ENCODE measurements around the gene LRP1B.

The LRP1B gene

DNA sequence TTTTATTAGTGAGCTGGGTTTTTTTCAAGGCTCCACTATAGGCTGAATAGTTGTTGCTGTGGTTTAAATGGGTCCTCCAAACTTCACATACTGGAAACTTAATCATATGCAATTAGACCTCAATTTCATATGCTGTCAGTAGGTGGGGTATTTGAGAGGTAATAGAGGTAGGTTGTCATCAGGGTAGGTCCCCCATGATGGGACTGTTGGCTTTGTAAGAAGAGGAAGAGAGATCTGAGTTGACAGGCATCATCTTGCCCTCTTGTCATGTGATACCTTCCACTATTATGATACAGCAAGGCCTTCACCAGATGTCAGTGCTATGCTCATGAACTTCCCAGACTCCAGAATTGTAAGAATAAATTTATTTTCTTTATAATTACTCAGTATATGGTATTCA lies 819.4 kb downstream of the LRP1B start:
- DNase-seq (ENCODE audit: low read depth): no peak
- TF ChIP-seq, protein P1, sequence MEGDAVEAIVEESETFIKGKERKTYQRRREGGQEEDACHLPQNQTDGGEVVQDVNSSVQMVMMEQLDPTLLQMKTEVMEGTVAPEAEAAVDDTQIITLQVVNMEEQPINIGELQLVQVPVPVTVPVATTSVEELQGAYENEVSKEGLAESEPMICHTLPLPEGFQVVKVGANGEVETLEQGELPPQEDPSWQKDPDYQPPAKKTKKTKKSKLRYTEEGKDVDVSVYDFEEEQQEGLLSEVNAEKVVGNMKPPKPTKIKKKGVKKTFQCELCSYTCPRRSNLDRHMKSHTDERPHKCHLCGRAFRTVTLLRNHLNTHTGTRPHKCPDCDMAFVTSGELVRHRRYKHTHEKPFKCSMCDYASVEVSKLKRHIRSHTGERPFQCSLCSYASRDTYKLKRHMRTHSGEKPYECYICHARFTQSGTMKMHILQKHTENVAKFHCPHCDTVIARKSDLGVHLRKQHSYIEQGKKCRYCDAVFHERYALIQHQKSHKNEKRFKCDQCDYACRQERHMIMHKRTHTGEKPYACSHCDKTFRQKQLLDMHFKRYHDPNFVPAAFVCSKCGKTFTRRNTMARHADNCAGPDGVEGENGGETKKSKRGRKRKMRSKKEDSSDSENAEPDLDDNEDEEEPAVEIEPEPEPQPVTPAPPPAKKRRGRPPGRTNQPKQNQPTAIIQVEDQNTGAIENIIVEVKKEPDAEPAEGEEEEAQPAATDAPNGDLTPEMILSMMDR (IDR thresholded peaks at IDR 0.05; ENCODE audit: control insufficient read depth, extremely low read depth, insufficient read depth): no peak
- H3K4me3 ChIP-seq (ENCODE audit: low read depth, low read length): no peak overlapping the region

DNA sequence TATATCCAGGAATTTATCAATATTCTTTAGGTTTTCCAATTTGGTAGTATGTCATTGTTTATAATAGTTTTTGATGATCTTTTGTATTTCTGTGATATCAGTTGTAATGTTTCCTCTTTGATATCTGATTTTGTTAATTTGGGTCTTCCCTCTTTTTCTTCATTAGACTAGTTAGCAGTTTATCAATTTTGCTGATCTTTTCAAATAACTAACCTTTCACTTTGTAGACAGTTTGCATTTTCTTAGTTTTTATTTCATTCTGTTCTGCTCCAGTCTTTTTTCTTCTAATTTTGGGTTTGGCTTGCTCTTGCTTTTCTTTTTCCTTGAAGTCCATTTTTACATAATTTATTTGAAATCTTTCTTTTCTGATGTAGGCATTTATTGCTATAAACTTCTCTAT lies 824.4 kb downstream of the LRP1B start:
- H3K4me3 ChIP-seq (ENCODE audit: low read depth, low read length): no peak overlapping the region
- TF ChIP-seq, protein P1 (IDR thresholded peaks at IDR 0.05; ENCODE audit: control insufficient read depth, extremely low read depth, insufficient read depth): no peak
- DNase-seq (ENCODE audit: low read depth): no peak

DNA sequence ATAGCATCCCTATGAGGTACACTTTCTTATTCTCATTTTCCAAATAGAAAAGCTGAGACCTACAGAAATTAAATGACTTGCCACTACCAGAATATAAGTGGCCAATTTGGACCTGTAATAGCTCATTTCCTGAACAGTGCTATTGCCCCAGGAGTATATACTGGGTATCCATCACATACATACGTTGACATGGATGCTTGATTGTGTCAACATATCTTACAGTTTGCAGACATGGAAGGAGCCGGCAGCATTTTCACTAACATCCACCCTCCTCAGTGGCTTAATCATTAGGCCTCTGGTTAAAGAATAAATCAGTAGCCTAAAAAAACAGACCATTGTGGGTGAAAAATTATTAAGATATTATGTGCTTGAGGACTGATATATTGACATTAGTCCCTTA lies 829.3 kb downstream of the LRP1B start:
- no peak for DNase-seq (ENCODE audit: low read depth)
- TF ChIP-seq, protein P1 (IDR thresholded peaks at IDR 0.05; ENCODE audit: control insufficient read depth, extremely low read depth, insufficient read depth): no peak
- no peak overlapping the region for H3K4me3 ChIP-seq (ENCODE audit: low read depth, low read length)

DNA sequence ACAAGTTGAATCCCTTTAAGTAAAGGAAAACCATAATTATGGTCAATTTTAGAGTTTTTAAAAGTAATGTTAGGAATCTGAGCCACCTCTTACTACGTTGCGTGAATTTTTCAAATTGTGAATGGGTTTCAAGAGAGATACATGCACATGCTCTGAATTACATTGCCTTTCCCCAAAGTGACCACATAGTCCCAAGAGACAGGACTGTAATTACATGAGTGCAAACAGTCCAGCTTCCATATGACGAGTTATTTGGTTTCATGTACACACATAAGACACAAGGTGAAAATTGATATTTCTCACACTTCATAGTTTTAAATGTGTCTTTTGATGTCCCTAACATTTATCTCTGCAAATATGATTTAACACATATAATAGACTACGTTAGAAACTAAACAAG lies 850.8 kb downstream of the LRP1B start:
- TF ChIP-seq, protein P1 (IDR thresholded peaks at IDR 0.05; ENCODE audit: control insufficient read depth, extremely low read depth, insufficient read depth): no peak
- no peak for DNase-seq (ENCODE audit: low read depth)
- H3K4me3 ChIP-seq (ENCODE audit: low read depth, low read length): no peak overlapping the region

DNA sequence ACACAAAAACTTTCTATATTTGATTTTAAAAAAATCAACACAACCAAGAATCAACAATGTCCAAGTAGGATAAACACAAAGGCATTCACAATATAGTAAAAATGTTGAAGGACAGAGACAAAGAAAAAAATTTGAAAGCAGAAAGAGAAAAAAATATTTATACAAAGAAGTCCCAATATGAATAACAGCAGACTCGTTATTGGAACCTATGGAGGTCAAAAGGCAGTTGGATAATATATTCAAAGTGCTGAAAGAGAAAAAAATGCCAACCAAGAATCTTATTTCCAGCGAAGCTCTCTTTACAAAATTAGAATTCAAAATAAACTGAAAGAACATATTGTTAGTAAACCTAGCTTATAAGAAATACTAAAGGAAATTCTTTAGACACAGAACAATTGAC lies 859.5 kb downstream of the LRP1B start:
- TF ChIP-seq, protein P1 (IDR thresholded peaks at IDR 0.05; ENCODE audit: control insufficient read depth, extremely low read depth, insufficient read depth): no peak
- no peak overlapping the region for H3K4me3 ChIP-seq (ENCODE audit: low read depth, low read length)
- DNase-seq (ENCODE audit: low read depth): no peak

DNA sequence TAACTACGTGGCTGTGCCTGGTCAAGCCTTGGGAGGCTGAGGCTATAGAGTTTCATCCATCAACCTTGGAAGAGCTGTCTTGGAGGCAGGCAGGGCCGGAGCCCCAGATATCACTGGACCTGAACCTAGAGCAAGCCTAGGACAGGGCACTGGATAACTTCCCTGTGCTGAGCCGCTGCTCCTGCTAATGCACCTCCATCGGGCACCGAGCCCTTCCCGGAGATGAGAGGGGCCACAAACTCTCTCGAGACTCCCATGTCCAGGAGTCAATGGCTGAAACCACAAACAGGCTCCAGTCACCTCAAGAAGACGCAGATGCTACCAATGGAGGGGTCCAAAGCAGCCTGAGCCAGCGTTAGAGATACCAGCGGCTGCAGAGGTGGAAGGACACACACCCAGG lies 866.0 kb downstream of the LRP1B start:
- H3K4me3 ChIP-seq (ENCODE audit: low read depth, low read length): no peak overlapping the region
- no peak for DNase-seq (ENCODE audit: low read depth)
- TF ChIP-seq, protein P1 (IDR thresholded peaks at IDR 0.05; ENCODE audit: control insufficient read depth, extremely low read depth, insufficient read depth): no peak

DNA sequence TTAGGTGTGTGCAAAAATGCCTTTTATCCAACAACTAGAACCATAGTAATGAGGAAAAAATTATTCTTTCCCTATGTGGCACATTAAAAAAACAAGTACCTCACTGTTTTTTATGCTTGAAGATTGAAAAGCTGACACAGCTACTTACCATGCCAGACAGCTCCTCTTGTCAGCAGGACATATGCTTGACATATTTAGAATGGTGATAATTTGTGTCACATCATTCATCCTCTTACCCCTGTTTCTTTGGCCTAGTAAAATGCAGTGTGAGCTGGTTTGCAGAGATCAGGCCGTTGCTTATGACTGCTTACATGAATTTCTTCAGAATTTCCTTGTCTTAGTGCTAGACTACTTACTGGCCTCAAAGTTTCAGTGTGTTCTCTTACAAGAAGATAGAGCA lies 869.9 kb downstream of the LRP1B start:
- DNase-seq (ENCODE audit: low read depth): no peak
- TF ChIP-seq, protein P1 (IDR thresholded peaks at IDR 0.05; ENCODE audit: control insufficient read depth, extremely low read depth, insufficient read depth): no peak
- H3K4me3 ChIP-seq (ENCODE audit: low read depth, low read length): no peak overlapping the region

Data from LNCaP clone FGC (cell line).